Stimulated activated CD8-positive, alpha-beta memory T cell treated with anti-CD3 and anti-CD28 coated beads, Interleukin-4, amount 100 ng/mL, for 1 hour (primary cell): ENCODE data around the gene PIF1.

Experiments
- DNase-seq, 2 donors: peaks; one replicate each; pipeline ENCODE4 v3.0.0-alpha.2; 2020; ENCODE audit warnings: low read depth in 2 of 2, low spot score in 1 of 2

Gene PIF1

DNA sequence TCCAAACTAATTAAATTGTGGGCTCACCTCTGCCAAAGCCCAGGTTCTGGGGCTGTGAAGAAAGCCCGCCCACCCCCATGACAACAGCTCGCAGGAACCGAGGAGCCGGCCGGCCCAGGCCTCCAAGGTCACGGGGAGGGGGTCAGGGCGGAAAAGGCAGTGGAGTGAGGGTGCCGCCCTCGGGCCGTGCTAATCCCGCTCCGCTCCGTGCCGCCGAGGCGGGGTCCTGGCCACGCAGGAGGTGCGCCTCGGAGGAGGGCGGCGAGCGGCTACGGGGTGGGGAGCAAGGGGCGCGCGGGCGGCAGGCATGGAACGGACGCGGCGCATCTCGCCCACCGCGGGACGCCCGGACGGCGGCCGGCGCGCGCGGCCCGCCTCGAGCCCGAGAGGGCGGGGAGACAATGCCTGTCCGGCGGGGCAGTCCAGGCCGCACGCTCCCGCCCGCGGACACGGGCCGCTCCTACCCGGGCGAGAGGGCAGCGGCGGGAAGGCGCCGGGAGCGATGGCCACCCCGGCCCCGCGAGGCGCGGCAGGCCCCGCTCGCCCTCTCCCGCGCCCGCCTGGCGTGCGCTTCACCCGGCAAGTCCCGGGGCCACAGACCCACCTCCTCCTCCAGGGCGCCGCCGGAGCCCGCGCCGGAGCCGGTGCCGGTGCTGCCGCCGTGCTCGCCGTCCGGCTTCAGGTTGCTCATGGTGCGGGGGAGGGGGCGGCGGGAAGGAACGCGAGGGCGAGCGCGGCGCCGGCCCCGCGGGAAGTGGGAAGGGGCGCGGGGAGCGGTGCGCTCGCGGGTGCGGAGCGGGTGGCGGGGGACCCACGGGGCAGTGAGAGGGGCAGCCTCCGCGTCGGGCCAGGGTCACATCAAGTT lies 50.6 kb downstream of the PIF1 start:
- DNase-seq: no peak

DNA sequence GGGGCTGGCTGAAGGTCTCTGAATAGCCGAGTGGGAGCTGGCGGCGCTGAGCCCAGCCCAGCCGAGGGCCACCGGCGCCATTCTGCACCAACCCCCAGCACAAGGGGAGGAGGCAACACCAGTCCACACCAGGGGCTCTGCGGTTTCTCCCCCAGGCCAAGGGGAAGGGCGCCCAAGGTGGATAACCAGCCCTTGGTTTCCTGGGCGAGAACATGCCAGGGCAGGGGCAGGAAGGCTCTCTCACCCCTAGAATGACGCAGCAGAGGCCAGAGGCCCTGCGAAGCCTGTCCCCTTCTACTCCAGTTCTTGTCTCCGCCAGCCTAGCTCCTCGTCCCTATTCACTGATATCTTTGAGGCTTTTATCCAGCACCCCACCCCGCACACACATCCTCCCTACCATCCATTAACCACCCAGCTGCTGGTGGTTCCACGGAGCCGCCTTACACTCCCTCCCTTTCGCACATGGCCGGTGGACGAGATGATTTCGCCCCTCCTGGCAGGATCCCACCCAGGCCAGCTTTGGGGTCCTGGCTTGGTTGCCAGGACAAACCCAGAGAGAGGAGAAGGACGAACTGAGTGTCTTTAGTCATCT lies 51.3 kb downstream of the PIF1 start:
- no peak for DNase-seq

DNA sequence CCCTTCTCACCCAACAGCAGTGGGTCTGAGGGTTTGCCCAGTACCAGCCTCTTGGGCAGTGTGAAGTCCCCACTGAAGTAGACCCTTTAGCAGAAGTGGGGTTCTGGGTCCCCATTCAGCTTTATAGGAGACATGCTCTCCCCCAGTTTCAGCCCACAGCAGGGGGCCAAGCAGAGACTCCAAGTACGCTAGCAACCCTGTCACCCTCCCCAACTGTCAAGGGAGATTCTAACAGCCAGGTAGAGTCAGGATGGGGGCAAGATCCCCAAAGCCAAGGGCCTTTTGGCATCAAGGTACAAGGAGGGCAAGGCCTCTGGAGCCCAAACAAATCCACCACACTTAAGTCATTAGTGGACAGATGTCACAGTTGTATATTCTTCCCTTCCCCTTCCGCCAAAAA lies 51.8 kb downstream of the PIF1 start:
- no peak for DNase-seq

DNA sequence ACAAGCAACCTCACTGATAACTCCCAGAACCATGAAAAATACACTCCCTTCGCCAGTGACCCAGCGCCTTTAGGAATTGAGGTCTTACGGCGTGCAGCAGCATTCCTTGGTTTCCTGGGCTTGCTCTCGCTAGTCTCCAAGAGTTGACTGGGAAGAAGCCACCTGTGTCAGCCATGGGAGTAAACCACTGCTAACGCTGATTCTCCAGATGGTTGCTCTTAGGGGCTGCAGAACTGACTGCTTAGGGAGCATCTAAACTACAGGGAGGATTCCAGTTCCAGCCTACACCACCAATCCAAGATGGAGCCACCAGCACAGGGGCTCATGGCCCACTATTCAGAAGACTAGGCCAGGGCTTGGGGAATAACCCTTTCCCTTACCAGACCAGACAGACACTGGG lies 52.5 kb downstream of the PIF1 start:
- DNase-seq: no peak

DNA sequence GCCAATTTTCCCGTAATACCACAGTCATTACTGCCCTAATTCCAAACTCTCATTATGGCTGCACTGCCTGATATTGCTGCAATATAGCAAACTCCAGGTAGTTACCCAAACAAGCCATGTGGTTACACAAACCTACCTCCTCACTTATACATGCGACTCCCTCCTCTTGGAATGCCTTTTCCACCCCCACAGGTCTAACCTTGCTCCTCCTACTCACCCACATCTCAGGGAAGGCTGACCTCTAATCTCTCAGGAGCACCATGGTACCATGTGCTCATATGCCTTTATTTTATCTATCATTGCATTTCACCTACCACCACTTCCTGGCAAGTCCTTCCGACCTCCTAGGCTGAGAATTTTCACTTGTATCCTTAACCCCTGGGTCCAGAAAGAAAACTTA lies 53.0 kb downstream of the PIF1 start:
- no peak for DNase-seq

DNA sequence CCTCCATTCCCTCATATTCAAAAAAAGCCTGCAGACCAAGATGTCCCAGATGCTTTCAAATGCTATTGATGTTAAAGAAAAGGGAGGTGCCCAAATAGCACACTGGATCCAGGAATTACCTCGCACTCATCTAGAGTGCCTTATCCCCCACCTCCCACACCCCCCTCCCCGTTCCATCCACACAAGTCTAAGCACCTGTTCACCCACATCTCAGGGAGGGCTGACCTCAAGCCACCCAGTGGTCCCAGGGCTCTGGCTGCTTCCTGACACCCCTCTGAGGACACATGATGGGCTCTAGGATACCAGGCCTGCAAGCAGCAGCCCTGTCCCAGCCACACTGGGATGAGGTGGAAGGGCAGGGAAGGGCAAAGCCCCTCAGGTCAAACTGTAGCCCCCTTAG lies 54.8 kb downstream of the PIF1 start:
- no peak for DNase-seq

DNA sequence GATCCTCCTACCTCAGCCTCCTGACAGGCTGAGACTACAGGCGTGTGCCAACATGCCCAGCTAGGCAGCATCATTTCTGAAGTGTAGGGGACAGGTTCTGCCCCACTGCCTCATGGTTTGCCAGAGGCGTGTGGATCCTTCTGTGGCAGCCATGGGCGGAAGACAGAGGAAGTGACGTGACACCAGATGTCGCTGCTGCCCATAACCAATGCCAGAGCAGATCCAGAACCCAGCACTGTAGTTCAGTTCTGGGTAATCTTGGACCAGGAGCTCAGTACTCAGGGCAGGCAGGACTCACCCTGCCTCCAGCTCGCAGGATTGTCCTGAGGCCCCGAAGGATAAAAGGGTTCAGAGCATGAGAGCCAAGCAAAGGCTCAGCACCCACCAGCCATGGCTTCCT lies 58.2 kb downstream of the PIF1 start:
- no peak for DNase-seq

DNA sequence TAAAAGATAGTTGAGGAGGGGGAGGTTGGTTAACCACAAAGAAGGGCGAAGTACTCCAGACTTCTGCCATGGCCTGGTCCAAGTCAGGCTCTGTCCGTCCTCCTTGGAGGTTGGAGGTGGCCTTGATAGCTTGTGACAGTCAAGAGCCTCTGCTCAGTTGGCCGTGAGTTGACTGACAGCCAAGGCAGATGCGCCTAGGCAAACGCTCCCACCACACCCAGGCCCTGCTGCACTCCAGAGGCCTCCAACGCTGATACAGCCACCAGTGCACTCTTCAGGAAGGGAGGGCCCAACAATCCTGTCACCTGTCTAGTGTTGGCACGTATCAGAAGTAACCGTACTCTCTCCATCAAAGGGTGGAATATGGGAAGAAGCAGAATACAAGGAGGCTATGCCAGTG lies 59.4 kb downstream of the PIF1 start:
- no peak for DNase-seq
